ENCODE measurements around the gene PID1.
"Not testable (repeated sequence)": the region's sequence is repeated elsewhere in the genome, so short reads cannot be mapped to it uniquely, and the experiment has no call there.

The PID1 gene

DNA sequence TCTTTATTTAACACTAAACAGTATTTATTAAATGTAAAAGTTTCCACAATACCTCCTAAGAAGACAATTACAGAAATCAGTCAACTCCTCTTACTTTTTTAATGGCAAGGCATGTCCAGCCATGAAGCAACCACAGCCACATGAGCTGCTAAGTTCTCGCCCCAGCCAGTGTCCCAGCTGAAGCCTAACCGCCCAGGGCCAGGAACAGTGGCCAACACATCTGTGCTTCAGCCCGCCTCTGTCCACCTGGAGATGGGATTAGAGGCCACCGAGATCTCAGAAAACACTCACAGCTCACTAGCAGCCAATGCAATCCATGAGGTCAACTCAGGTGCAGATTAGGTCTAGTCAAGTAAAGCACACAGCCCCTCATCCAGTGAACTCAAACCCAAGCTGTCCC, 40.2 kb downstream of the PID1 start:
- no peak for DNase-seq
- in situ Hi-C loops (cut with HindIII; ENCODE audit: low pct_ligation_motif_present, low pct_unique_long_range_greater_than_20kb, low sequenced_read_pairs): no loop called here

DNA sequence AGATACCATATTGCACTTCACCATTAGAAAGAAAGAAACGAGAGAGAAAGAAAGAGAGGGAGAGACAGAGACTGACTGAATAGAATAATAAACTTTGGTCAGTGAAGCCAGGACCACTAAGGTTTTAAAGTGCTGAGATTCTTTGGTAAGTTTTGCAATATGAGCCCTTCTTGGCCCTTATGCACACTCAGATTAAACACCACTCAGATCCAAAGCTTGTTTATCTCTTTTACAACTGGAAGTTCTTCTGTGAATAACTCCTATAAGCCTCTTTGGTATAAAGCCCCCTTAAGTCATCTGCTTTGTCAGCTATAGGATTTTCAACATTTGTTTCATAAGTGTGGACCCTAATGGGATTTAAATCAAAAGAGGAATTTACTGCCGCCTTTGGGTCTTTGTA, 40.8 kb downstream of the PID1 start:
- in situ Hi-C loops (cut with HindIII; ENCODE audit: low pct_ligation_motif_present, low pct_unique_long_range_greater_than_20kb, low sequenced_read_pairs): no loop called here
- no peak for DNase-seq

DNA sequence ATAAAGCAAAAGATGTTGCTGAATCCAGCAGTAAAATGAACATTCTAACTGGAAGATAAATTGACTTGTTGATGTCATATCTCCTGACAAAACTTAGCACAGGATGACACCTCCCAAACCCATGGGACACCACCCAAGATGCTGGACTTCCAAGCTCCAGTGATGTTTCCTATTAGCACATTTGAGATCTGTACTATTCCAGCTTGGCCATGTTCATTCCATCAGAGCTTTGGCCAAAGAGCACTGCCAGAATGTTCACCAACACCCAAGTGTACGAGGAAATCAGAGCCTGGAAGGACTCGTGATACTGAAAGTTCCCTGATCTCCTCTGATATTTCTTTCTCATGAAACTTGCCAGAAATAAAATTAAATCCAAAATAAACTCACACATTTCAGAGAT, 44.7 kb downstream of the PID1 start:
- in situ Hi-C loops (cut with HindIII; ENCODE audit: low pct_ligation_motif_present, low pct_unique_long_range_greater_than_20kb, low sequenced_read_pairs): no loop called here

DNA sequence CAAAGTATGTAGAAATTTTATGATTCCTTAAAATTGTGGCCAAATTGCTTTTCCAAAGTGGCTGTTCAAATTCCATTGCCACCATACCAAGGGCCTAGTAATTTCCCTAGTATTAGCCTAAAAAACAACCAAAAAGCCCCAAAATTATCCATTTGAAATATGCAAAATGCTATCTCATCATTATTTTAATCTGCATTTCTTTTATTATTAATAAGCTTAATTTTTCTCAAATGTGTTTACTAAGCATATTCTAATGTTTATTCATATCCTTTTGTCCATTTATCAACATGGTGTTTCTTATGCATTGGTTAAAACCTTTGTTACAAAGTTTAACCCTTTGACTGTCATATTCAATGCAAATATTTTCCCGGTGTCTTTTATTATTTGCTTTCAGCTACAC, 48.0 kb downstream of the PID1 start:
- in situ Hi-C loops (cut with HindIII; ENCODE audit: low pct_ligation_motif_present, low pct_unique_long_range_greater_than_20kb, low sequenced_read_pairs): no loop called here
- DNase-seq: no peak

More for the DNA sequence above, 44.7 kb downstream of the PID1 start:
- no peak for DNase-seq

DNA sequence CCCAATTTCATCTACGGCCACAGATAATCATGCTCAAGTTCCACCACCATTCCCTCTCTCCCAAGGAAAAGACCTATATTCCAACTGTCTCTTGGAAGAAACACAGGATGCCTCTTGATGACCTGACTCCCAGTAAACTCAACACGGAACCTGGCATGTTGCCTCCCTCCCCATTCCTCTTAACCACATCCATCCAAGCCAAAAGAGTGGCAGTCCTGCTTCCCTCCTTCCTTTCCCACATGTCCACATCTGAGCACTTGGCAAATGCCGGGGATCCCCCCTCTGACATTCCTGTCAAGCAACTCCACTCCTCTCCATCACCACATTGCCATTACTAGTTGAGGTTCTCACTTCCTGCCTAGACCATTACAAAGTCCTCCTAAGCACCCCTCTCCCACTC, 49.4 kb downstream of the PID1 start:
- in situ Hi-C loops (cut with HindIII; ENCODE audit: low pct_ligation_motif_present, low pct_unique_long_range_greater_than_20kb, low sequenced_read_pairs): no loop called here
- no peak for DNase-seq

DNA sequence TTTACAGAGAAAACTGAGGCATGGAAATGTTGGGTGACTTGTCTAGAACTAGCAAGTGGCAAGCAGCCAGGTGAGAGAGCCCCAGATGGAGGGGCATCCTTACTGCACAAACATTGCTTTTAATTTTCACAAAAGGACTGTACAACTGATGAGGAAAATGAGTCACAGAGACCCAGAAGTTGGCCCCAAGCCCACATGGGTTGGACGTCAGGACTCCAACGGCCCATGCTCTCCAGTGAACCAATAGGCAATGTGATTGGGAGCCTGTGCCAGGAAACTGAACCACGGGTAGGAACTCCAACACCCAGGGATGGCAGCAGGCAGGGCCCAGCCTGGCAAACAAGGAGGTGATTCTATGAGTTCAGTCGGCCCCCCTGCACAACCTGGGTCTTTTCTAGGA, 50.8 kb downstream of the PID1 start:
- no peak for DNase-seq
- in situ Hi-C loops (cut with HindIII; ENCODE audit: low pct_ligation_motif_present, low pct_unique_long_range_greater_than_20kb, low sequenced_read_pairs): no loop called here

DNA sequence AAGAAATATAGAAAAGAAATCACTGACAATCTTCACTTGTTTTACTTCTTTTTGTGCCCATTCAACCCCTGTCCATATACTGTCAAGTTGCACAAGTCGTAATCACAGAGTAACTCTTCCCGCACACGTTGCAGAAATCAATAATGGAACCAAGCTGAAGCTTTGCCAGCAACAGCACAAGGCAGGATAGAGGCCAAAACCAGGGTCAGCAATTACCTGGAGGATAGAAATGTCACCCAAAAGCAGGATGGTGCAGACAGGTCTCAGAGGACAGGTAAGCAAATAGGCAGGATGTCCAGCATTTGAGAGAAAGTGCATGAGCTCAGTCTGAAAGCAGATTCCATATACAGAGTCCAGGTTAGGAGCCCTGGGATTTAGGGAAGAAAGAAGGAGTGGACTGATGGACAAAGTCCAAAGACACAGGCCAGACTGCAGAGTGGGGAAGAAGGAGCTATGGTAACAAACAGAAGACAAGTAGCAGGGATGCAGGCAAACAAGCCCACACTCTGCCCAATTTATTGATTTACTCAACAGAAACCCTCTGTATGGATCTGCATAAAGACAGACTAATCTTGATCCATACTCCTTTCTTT, 52.7 kb downstream of the PID1 start:
- no peak for DNase-seq
- in situ Hi-C loops (cut with HindIII; ENCODE audit: low pct_ligation_motif_present, low pct_unique_long_range_greater_than_20kb, low sequenced_read_pairs): no loop called here

DNA sequence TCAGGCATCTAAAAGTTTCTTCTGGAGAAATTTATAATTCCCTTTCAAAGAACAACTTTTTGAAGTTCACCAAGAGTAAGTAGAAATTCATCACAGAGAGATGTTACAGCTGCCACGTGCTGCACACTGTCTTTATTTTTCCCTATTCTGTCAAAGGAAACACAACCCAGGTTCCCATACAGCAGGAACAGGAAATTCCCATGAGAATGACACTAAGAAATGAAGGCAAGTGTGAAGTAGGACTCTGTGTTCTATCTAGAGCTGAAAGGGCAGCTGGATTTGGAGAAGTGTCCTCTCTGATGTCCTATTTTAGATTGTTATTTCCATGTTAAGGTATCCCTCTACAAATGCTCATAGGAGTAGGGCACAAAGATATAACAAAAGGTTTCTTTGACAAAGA, 58.8 kb downstream of the PID1 start:
- in situ Hi-C loops (cut with HindIII; ENCODE audit: low pct_ligation_motif_present, low pct_unique_long_range_greater_than_20kb, low sequenced_read_pairs): no loop called here
- no peak for DNase-seq

DNA sequence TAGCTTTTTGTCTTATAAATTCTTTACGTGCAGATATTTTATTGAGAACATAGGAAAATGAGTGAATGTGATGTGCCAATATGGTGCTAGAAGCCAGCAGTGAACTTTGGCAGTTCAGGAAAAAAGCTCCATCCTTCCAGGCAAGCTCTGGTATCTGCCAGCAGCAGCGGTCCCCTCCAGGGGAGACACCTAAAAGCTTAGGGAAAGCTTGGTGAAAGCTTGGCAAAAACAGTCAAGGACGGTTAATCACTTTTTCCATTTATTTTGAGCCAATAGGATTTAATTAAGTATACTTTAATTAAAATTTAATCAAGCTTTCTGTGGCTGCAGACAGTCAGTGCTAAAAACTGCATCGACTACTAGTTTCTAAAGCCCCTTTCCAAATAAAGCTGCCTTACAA, 60.4 kb downstream of the PID1 start:
- DNase-seq: no peak
- in situ Hi-C loops (cut with HindIII; ENCODE audit: low pct_ligation_motif_present, low pct_unique_long_range_greater_than_20kb, low sequenced_read_pairs): no loop called here

DNA sequence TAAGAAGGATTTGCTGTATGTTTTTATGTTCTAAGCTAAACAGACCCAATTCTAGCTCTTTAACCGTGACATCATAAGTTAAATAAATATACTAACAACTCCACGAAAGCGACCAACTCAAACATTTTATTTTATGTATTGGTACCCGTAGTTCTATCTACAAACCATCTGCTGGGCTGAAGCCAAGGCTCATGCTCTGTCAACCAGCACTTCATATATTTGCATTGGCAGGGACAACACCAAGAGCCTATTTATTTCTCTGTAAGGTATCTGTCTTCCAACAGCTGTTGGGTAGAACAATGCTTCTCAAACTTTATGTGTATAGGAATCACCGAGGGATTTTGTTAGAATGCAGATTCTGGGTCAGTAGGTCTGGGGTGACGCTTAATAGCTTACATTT, 64.5 kb downstream of the PID1 start:
- no peak for DNase-seq
- in situ Hi-C loops (cut with HindIII; ENCODE audit: low pct_ligation_motif_present, low pct_unique_long_range_greater_than_20kb, low sequenced_read_pairs): no loop called here

DNA sequence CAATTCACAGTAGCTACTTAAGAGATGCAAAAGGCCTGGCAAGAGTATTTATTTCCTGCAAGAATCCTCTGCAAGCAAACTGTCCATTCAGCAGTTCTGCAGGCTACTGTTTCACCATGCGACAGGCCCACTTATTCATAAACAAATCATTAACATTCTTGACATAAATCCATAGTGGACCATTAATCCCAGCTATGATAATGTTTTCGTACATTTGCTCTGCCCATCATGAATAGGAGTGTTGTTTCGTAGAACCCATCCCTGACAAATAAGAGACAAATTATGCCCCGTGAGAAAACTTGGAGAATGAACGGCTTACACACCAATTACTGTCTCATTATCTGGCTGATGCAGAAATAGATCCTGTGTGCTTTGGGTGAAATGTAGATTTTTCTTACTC, 65.4 kb downstream of the PID1 start:
- in situ Hi-C loops (cut with HindIII; ENCODE audit: low pct_ligation_motif_present, low pct_unique_long_range_greater_than_20kb, low sequenced_read_pairs): no loop called here
- DNase-seq: no peak

DNA sequence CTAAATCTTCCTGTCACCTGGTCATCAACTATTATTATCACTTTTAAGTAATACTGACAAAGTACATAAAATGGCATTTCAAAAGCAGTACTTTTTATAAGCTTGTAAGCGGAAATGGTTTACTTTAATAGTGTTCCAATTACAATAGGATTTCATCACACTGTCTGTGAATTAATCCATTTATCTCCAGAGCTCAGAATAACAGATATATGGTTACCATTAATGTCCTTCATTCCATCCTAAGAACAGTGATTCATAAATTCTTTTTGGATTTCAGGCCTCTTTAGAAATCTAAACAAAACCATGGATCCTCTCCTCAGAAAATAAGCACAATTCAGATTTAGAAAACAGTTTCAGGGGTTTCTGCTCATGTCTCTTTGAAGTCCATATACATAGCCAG, 68.4 kb downstream of the PID1 start:
- in situ Hi-C loops (cut with HindIII; ENCODE audit: low pct_ligation_motif_present, low pct_unique_long_range_greater_than_20kb, low sequenced_read_pairs): no loop called here
- no peak for DNase-seq

DNA sequence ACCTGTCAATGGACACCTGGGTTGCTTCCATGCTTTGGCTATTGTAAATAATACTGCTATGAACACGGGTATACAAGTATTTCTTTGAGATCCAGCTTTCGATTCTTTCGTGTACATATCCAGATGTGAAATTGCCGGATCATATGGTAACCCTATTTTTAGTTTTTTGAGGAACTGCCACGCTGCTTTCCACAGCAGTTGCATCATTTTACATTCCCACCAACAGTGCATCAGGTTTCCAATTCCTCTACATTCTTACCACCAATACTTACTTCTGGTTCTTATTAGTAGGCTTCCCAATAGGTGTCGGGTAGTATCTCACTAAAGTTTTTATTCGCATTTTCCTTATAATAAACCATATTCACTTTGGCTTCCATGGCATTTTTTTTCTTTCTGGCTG, 69.6 kb downstream of the PID1 start:
- DNase-seq: no peak
- in situ Hi-C loops (cut with HindIII; ENCODE audit: low pct_ligation_motif_present, low pct_unique_long_range_greater_than_20kb, low sequenced_read_pairs): no loop called here

DNA sequence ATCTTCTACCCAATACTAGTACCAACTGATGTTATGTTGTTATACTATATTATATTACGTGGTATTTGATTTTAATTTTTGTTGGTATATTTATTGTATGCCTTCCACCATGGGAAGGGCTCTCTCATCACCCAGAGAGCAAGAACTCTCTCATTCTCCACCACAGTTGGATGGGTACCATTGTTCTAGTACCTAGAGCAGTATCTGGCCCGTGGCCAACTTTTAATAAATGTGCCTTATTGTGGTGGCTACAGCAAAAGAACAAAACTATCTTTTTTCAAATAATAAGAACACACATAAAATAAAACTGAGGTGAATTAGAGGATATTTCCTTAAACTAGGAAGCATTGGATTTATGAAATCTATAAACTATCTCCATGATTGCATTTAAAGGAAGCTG, 71.8 kb downstream of the PID1 start:
- in situ Hi-C loops (cut with HindIII; ENCODE audit: low pct_ligation_motif_present, low pct_unique_long_range_greater_than_20kb, low sequenced_read_pairs): no loop called here
- DNase-seq: no peak

DNA sequence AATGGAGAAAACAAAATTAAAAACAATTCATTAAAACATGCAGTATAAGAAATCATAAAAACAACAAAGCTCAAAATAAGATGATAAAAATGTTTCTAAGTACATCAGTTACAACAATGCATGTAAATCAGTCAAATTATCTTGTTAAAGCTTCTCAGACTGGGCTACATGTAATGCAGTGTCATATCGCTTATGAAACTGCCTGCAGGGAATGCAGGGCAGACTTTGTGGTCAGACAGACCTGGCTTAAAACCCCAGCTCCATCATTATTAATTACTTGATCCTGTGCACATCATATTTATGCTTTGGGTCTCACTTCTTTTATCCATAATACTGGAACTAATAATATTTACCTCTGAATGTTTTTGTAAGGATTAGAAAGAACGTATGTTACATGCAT, 74.6 kb downstream of the PID1 start:
- DNase-seq: no peak
- in situ Hi-C loops (cut with HindIII; ENCODE audit: low pct_ligation_motif_present, low pct_unique_long_range_greater_than_20kb, low sequenced_read_pairs): no loop called here

DNA sequence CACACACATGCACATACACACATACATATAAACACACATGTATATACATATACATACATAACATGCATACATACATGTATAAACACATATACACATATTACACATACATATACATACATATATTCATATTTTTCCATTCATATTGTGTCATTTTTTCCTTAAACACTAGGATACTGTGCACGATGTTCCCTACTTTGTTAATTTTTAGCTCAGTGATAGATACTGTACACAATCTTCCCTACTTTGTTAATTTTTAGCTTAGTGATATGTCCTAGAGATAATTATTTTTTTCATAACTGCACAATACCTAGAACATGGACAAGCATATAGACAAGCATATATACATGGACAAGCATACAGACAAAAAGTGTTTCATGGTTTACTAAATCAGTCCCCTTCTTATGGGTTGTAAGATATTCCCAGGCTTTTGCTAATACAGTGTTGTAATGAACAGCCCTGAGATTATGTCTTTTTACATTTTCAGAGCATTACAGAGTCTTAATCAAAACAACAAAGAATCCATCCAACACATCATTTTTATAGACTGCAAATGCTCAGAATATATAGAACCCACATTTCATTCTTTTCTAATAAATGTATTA, 75.6 kb downstream of the PID1 start:
- in situ Hi-C loops (cut with HindIII; ENCODE audit: low pct_ligation_motif_present, low pct_unique_long_range_greater_than_20kb, low sequenced_read_pairs): no loop called here
- no peak for DNase-seq

DNA sequence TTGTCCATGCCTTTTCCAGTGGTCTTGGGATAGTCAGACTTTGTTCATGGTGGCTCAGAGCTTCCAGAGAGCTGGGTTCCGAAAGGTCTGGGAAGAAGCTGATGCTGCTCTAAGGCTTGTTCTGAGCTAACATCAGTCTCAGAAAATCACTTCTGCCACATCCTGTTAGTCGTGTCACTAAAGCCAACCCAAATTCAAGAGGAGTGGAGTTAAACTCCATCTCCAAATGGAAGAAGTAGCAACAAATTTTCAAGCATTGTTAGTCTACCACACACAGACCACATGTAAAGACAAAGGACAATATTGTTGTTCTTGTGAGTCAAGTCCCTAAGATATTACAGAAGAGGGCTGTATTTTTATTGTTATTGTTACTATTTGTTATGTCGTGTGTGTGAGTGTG, 77.8 kb downstream of the PID1 start:
- in situ Hi-C loops (cut with HindIII; ENCODE audit: low pct_ligation_motif_present, low pct_unique_long_range_greater_than_20kb, low sequenced_read_pairs): no loop called here
- no peak for DNase-seq

DNA sequence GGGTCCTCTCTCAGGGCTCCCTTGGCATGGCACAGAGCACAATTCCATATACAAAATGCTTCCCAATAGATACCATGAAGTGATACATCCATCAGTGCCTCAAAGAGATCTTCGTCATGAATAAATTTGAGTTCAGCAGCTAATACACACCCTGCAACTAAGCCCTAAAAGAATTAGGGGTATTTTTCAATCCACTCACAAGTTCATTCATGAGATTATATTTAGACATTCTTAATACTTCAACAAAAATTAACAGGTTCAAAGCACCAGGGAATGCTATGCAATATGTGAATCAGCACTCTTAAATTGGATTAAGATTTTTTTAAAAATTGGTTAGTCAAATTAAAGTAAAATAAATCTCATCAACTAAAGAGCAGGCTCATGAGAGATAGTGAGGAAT, 79.7 kb downstream of the PID1 start:
- in situ Hi-C loops (cut with HindIII; ENCODE audit: low pct_ligation_motif_present, low pct_unique_long_range_greater_than_20kb, low sequenced_read_pairs): no loop called here
- no peak for DNase-seq

DNA sequence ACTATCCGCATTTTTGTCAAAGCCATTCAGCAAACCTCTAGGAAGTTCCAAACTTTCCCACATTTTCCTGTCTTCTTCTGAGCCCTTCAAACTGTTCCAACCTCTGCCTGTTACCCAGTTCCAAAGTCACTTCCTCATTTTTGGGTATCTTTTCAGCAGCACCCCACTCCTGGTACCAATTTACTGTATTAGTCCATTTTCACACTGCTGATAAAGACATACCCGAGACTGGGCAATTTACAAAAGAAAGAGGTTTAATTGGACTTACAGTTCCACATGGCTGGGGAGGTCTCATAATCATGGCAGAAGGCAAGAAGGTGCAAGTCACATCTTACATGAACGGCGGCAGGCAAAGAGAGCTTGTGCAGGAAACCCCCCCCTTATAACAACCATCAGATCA, 84.0 kb downstream of the PID1 start:
- DNase-seq: not testable (repeated sequence)

DNA sequence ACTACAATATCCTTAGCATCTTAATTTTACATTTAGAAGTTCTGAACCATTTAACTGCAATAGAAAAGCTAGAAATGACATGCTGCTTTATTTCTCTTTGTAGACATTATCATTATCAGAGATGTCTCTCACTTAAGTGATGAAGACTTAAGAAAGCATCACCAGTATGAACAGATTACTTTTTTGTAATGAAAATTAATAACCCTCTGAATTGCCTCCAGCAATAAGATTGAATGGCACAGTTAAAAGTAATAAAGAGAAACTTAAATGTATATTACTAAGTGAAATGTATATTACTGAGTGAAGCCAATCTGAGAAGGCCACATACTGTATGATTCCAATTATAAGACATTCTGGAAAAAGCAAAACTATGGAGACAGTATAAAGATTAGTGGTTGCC, 89.4 kb downstream of the PID1 start:
- DNase-seq: no peak
- in situ Hi-C loops (cut with HindIII; ENCODE audit: low pct_ligation_motif_present, low pct_unique_long_range_greater_than_20kb, low sequenced_read_pairs): no loop called here

More for the DNA sequence above, 84.0 kb downstream of the PID1 start:
- in situ Hi-C loops (cut with HindIII; ENCODE audit: low pct_ligation_motif_present, low pct_unique_long_range_greater_than_20kb, low sequenced_read_pairs): not testable (repeated sequence)

DNA sequence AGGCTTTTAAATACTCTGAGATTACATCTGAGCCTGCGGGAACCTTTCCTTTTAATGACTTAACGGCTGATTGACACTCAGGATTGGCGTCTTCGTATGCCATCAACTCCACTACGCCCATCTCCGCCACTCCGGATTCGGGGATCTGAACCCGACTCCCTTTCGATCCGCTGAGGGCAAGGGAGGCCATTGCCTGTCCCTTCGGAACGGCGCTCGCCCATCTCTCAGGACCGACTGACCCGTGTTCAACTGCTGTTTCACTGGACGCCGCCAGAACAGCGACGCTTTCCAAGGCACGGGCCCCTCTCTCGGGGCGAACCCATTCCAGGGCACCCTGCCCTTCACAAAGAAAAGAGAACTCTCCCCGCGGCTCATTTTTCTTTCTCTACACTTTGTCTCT, 90.4 kb downstream of the PID1 start:
- in situ Hi-C loops (cut with HindIII; ENCODE audit: low pct_ligation_motif_present, low pct_unique_long_range_greater_than_20kb, low sequenced_read_pairs): no loop called here
- no peak for DNase-seq

Data from ACHN (cell line).